Measurements from ENCODE around the gene ENPP7.

DNA sequence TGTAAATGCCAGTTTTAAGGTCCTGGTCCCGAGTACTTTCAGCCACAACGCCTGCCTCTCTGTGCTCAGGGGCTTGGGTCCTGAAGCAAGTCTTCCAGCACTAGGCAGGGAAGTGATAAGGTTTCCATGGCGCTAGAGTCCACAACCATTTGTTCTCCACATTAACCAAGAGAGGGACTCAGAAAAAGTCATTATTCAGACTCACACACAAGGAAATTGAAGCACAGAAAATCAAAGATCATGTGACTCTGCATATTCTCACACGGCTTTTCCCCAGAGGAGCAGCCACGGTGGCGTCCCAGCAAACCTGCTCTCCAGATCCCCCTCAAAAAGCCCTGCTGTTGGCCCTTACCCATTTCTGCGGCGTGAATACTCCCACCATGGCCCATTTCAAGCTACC, 9.7 kb downstream of the ENPP7 start:
- TF ChIP-seq, protein P1, sequence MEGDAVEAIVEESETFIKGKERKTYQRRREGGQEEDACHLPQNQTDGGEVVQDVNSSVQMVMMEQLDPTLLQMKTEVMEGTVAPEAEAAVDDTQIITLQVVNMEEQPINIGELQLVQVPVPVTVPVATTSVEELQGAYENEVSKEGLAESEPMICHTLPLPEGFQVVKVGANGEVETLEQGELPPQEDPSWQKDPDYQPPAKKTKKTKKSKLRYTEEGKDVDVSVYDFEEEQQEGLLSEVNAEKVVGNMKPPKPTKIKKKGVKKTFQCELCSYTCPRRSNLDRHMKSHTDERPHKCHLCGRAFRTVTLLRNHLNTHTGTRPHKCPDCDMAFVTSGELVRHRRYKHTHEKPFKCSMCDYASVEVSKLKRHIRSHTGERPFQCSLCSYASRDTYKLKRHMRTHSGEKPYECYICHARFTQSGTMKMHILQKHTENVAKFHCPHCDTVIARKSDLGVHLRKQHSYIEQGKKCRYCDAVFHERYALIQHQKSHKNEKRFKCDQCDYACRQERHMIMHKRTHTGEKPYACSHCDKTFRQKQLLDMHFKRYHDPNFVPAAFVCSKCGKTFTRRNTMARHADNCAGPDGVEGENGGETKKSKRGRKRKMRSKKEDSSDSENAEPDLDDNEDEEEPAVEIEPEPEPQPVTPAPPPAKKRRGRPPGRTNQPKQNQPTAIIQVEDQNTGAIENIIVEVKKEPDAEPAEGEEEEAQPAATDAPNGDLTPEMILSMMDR (optimal IDR thresholded peaks at IDR 0.05 in 1 of 3, IDR thresholded peaks at IDR 0.05 in 1 of 3, conservative IDR thresholded peaks at IDR 0.05 in 1 of 3; ENCODE audit: extremely low read depth in 1 of 3, insufficient read depth in 2 of 3, low read length in 3 of 3), result no peak
- TF ChIP-seq EZH2 (IDR thresholded peaks at IDR 0.05; ENCODE audit: low read length), result no peak
